SK-N-SH (cell line): ENCODE data around the gene NRG3.

ENCODE experiments used
- EP300 ChIP-seq, 2 experiments: IDR thresholded peaks; 2 replicates each; pipeline versions ENCODE4 v1.4.0 to v1.6.1; 2012; ENCODE audit warnings: borderline replicate concordance in 1 of 2, low read depth in 1 of 2, low read length in 1 of 2
- MXI1 ChIP-seq: IDR thresholded peaks from 2 replicates; pipeline ENCODE4 v1.6.1; 2012; ENCODE audit warnings: mild to moderate bottlenecking, low read depth, low read length, improper control_type of control experiment
- TEAD4 ChIP-seq: IDR thresholded peaks from 2 replicates; pipeline ENCODE4 v1.4.0; 2012; ENCODE audit warnings: mild to moderate bottlenecking, borderline replicate concordance; ENCODE audit not compliant: insufficient read depth
- YY1 ChIP-seq: IDR thresholded peaks from 2 replicates; pipeline ENCODE4 v1.4.0; 2012; ENCODE audit warnings: low read depth, mild to moderate bottlenecking
- TF ChIP-seq, protein P1 (sequence below): fragments of 150-350 bp; IDR thresholded peaks from 2 replicates; pipeline ENCODE4 v1.6.1; 2016; ENCODE audit warnings: mild to moderate bottlenecking, low read depth, low read length

DNA sequence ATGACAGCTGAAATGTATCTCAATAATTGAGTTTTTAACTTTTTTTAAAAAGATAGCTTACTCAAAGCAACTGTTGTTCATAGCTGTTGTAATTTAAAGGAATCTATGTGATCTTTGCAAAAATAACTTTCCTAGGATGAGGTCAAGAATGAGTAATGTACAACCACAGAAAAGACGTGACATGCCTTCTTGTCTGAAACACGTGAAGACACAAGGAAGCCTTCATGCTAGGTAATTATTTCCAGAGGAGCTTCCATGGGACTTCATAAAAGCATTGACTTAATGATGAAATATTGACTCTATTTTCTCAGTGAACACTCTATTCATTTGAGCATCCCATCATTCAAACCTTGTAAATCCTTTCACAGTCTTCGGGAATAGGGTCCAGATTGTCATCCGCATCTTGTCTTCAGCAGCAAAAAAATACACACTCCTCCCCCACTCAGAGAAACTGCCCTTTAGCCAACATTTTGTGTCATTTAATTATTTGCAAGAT, 528.0 kb downstream of the NRG3 start:
- TF ChIP-seq MXI1 (no peak), EP300 (IDR thresholded peaks at IDR 0.05; ENCODE audit: borderline replicate concordance in 1 of 2, low read depth in 1 of 2, low read length in 1 of 2) (no peak), TEAD4 (no peak), YY1 (no peak)
- TF ChIP-seq, protein P1, sequence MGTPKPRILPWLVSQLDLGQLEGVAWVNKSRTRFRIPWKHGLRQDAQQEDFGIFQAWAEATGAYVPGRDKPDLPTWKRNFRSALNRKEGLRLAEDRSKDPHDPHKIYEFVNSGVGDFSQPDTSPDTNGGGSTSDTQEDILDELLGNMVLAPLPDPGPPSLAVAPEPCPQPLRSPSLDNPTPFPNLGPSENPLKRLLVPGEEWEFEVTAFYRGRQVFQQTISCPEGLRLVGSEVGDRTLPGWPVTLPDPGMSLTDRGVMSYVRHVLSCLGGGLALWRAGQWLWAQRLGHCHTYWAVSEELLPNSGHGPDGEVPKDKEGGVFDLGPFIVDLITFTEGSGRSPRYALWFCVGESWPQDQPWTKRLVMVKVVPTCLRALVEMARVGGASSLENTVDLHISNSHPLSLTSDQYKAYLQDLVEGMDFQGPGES = no peak
